OCI-LY1 (cell line): ENCODE data around the gene CACNA1C.

Experiments used
- H2AFZ ChIP-seq: fragments of 200-600 bp; sonication (generic), shearing (Covaris generic); 2 replicates; pipeline ENCODE4 v1.6.0; 2014; ENCODE audit warnings: antibody characterized with exemption, mild to moderate bottlenecking, low read length
- H3F3A ChIP-seq: fragments of 200-600 bp; sonication (generic), shearing (Covaris generic); 2 replicates; pipeline ENCODE4 v1.6.0; 2014; ENCODE audit warnings: mild to moderate bottlenecking, antibody characterized with exemption, low read length, moderate library complexity; ENCODE audit not compliant: insufficient read depth
- H3K27ac ChIP-seq: fragments of 200-600 bp; sonication (generic); 2 replicates; pipeline ENCODE4 v1.5.1; 2014; ENCODE audit warnings: low read length, mixed run types, mild to moderate bottlenecking, low read depth; ENCODE audit not compliant: poor library complexity, severe bottlenecking
- H3K27me3 ChIP-seq: fragments of 200-600 bp; sonication (generic); 2 replicates; pipeline ENCODE4 v1.6.0; 2014; ENCODE audit warnings: antibody characterized with exemption, mild to moderate bottlenecking, low read length, moderate library complexity; ENCODE audit not compliant: insufficient read depth
- H3K36me3 ChIP-seq: fragments of 200-600 bp; sonication (generic); 2 replicates; pipeline ENCODE4 v1.6.1; 2014; ENCODE audit warnings: mild to moderate bottlenecking, antibody characterized with exemption, low read length, moderate library complexity, mixed read lengths; ENCODE audit not compliant: insufficient read depth
- H3K4me1 ChIP-seq: fragments of 200-600 bp; sonication (generic); 2 replicates; pipeline ENCODE4 v1.5.1; 2014; ENCODE audit warnings: mild to moderate bottlenecking, low read length, moderate library complexity; ENCODE audit not compliant: insufficient read depth, severe bottlenecking
- H3K4me2 ChIP-seq: fragments of 200-600 bp; sonication (generic), shearing (Covaris generic); 2 replicates; pipeline ENCODE4 v1.6.1; 2014; ENCODE audit warnings: low read length
- H3K4me3 ChIP-seq: fragments of 200-600 bp; sonication (generic); 2 replicates; pipeline ENCODE4 v1.5.1; 2014; ENCODE audit warnings: low read length, low read depth, mild to moderate bottlenecking, mixed read lengths; ENCODE audit not compliant: poor library complexity, severe bottlenecking
- H3K79me2 ChIP-seq: fragments of 200-600 bp; shearing (Covaris generic); 2 replicates; pipeline ENCODE4 v1.6.1; 2016; ENCODE audit warnings: mixed run types, low read length, mixed read lengths; ENCODE audit not compliant: insufficient read depth
- H3K9ac ChIP-seq: fragments of 200-600 bp; sonication (generic), shearing (Covaris generic); 2 replicates; pipeline ENCODE4 v1.6.1; 2014; ENCODE audit warnings: mild to moderate bottlenecking, low read length, mixed read lengths
- H3K9me2 ChIP-seq: fragments of 200-600 bp; sonication (generic), shearing (Covaris generic); 2 replicates; pipeline ENCODE4 v1.6.1; 2014; ENCODE audit warnings: low read depth, mild to moderate bottlenecking, low read length, mixed read lengths
- H3K9me3 ChIP-seq: fragments of 200-600 bp; shearing (Covaris generic); 2 replicates; pipeline ENCODE4 v1.6.1; 2014; ENCODE audit warnings: low read length, mixed read lengths
- H4K20me1 ChIP-seq: fragments of 200-600 bp; sonication (generic), shearing (Covaris generic); 2 replicates; pipeline ENCODE4 v1.6.0; 2016; ENCODE audit warnings: mild to moderate bottlenecking, low read length; ENCODE audit not compliant: insufficient read depth
- EZH2 ChIP-seq: fragments of 200-600 bp; sonication (generic), shearing (Covaris generic); IDR thresholded peaks from 2 replicates; pipeline ENCODE4 v1.8.0; 2017; ENCODE audit warnings: borderline replicate concordance, mixed run types, mild to moderate bottlenecking, antibody characterized with exemption, low read length, moderate library complexity, mixed read lengths
- TF ChIP-seq, protein P1 (sequence below): fragments of 200-600 bp; sonication (generic), shearing (Covaris generic); IDR thresholded peaks from 2 replicates; pipeline ENCODE4 v1.5.1; 2017; ENCODE audit warnings: mild to moderate bottlenecking, antibody characterized with exemption, low read length, moderate library complexity, mixed read lengths

The CACNA1C gene

DNA sequence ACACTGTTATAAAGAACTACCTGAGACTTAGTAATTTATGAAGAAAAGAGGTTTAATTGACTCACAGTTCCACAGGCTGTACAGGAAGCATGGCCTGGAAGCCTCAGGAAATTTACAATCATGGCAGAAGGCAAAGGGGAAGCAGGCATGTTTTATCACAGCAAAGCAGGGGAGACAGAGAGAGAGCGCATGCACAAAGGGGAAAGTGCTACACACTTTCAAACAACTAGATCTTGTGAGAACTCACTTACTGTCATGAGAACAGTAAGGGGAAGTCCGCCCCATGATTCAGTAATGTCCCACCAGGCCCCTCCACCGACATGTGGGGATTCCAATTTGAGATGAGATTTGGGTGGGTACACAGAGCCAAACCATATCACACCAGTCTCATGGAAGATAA lies 313.9 kb downstream of the CACNA1C start:
- TF ChIP-seq, protein P1, sequence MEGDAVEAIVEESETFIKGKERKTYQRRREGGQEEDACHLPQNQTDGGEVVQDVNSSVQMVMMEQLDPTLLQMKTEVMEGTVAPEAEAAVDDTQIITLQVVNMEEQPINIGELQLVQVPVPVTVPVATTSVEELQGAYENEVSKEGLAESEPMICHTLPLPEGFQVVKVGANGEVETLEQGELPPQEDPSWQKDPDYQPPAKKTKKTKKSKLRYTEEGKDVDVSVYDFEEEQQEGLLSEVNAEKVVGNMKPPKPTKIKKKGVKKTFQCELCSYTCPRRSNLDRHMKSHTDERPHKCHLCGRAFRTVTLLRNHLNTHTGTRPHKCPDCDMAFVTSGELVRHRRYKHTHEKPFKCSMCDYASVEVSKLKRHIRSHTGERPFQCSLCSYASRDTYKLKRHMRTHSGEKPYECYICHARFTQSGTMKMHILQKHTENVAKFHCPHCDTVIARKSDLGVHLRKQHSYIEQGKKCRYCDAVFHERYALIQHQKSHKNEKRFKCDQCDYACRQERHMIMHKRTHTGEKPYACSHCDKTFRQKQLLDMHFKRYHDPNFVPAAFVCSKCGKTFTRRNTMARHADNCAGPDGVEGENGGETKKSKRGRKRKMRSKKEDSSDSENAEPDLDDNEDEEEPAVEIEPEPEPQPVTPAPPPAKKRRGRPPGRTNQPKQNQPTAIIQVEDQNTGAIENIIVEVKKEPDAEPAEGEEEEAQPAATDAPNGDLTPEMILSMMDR, result no peak
- no peak for TF ChIP-seq EZH2

DNA sequence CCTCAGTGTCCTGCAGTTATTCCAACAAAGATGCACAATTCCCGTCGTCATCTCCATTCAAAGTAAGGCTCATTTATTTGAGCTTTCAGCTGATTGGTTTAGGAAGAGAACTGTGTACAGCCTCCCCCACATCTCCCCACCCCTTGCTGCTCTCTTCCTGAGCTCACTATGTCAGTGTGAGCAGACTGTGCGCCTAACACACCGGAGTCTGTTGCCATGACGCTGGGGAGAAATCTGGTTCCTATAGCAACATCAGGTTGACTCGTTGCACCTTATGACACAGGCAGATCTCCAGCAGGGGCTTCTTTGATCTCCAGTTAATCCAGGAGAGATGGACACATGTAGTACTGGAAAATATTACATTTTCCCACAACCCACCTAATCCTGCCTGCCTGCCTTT lies 319.4 kb downstream of the CACNA1C start:
- Histone ChIP-seq H3F3A (no peaks in the 10 kb centered on the region), H2AFZ (no peak overlapping the region), H3K36me3 (no peaks in the 10 kb centered on the region), H3K4me3 (no peak overlapping the region), H3K9me2 (no peaks in the 10 kb centered on the region), H3K27me3 (no peaks in the 10 kb centered on the region), H3K4me2 (no peak overlapping the region), H3K9ac (no peak overlapping the region), H3K9me3 (no peaks in the 10 kb centered on the region), H3K27ac (no peak overlapping the region), H4K20me1 (no peaks in the 10 kb centered on the region), H3K79me2 (no peaks in the 10 kb centered on the region), H3K4me1 (no peaks in the 10 kb centered on the region)
- TF ChIP-seq EZH2, result no peak
- TF ChIP-seq, protein P1, result no peak

More for the DNA sequence above, 313.9 kb downstream of the CACNA1C start:
- Histone ChIP-seq H3K27ac (no peak overlapping the region), H3K79me2 (no peaks in the 10 kb centered on the region), H3K9me3 (no peaks in the 10 kb centered on the region), H3K9ac (no peak overlapping the region), H3K4me2 (no peak overlapping the region), H3K9me2 (no peaks in the 10 kb centered on the region), H3K27me3 (no peaks in the 10 kb centered on the region), H4K20me1 (no peaks in the 10 kb centered on the region), H3K4me3 (no peak overlapping the region), H3K4me1 (no peaks in the 10 kb centered on the region), H3K36me3 (no peaks in the 10 kb centered on the region), H2AFZ (no peak overlapping the region), H3F3A (no peaks in the 10 kb centered on the region)

DNA sequence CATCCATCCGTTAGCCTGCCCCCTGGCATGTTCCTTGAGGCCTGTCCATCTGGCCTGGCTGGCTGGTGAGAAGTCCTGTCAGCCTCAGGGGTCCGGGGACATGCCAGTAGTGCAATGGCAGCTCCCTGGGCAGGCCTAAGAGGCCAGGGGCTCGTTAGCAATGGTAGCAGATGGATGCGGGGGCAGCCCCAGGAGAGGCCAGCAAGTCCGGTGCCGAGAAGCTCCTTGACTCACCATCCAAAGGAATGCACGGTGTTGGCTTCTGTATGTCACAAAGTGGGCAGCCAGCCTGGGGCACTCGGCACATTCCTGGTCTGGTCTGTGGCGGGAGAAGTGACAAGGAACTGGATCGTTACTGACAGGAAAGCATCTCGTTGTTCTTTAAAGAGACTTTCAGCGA lies 319.9 kb downstream of the CACNA1C start:
- Histone ChIP-seq H3F3A (no peaks in the 10 kb centered on the region), H3K4me3 (no peak overlapping the region), H3K9me3 (no peaks in the 10 kb centered on the region), H3K36me3 (no peaks in the 10 kb centered on the region), H3K4me2 (no peak overlapping the region), H4K20me1 (no peaks in the 10 kb centered on the region), H3K9ac (no peak overlapping the region), H3K79me2 (no peaks in the 10 kb centered on the region), H3K4me1 (no peaks in the 10 kb centered on the region), H3K27ac (no peak overlapping the region), H3K9me2 (no peaks in the 10 kb centered on the region), H2AFZ (no peak overlapping the region), H3K27me3 (no peaks in the 10 kb centered on the region)
- TF ChIP-seq, protein P1, result no peak
- TF ChIP-seq EZH2, result no peak
